Measurements from ENCODE around the gene KCNJ15. TPM values are rescaled to one million over a fixed set of nuclear protein-coding genes. Genes with fewer than 3 reads are reported as not detected.

KCNJ15 gene
- total and polyA plus RNA-seq, 2 donors (not counting 1 experiment from before 2014, with no cell fraction given) = not detected

DNA sequence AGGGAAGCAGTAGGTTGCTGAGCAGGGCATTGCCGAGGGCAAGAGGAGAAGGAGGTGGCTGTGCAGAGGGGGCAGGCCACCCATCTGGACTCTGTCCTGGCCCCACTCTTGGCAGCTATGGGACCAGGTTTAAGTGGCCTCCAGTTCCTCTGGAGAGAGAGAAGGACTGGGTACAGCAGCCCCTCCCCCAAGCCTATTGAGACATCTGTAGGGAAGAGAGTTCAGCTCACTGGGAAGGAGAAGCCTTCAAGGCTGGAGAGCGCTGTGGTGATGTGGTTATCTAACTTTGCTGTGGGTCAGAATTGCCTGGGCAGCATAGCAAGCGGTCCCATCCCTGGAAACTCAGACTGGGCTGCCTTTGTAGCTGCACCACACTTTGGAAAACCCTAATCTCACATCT is 93.9 kb downstream of the KCNJ15 start:
- ATAC-seq (ENCODE audit: low read depth) (no peak), DNase-seq (no peak)
- Mint-ChIP-seq H3K4me1 (no peaks in the 10 kb centered on the region), H3K27me3 (peaks cover 8% of the 10 kb centered on the region), H3K9me3 (ENCODE audit: insufficient read depth) (no peaks in the 10 kb centered on the region), H3K4me3 (no peak overlapping the region), H3K27ac (no peak overlapping the region)
- Histone ChIP-seq H3K9me3 (ENCODE audit: control extremely low read depth in 1 of 3, control insufficient read depth in 2 of 3, insufficient read depth in 1 of 3, low read length in 2 of 3) (no peaks in the 10 kb centered on the region), H3K27me3 (replicated peaks in 1 of 4; ENCODE audit: control extremely low read depth in 1 of 4, control insufficient read depth in 3 of 4, insufficient read depth in 4 of 4, low read length in 3 of 4) (no peaks in the 10 kb centered on the region), H3K27ac (ENCODE audit: low read length in 2 of 2) (no peak overlapping the region), H3K9ac (ENCODE audit: low read length) (no peak overlapping the region), H3K36me3 (replicated peaks in 1 of 2; ENCODE audit: control extremely low read depth in 1 of 2, control insufficient read depth in 1 of 2, extremely low read depth in 1 of 2, insufficient read depth in 2 of 2, low read length in 1 of 2) (no peaks in the 10 kb centered on the region), H3K4me3 (ENCODE audit: control extremely low read depth in 1 of 5, extremely low read depth in 1 of 5, insufficient read depth in 1 of 5, low read depth in 2 of 5, low read length in 4 of 5) (no peak overlapping the region), H2AFZ (ENCODE audit: insufficient read depth, low read depth, low read length, poor library complexity, severe bottlenecking) (no peak overlapping the region), H4K20me1 (ENCODE audit: control insufficient read depth, insufficient read depth, low read length, poor library complexity, severe bottlenecking) (no peaks in the 10 kb centered on the region), H3K79me2 (ENCODE audit: control insufficient read depth, insufficient read depth, low read length) (no peaks in the 10 kb centered on the region), H3K4me1 (ENCODE audit: control insufficient read depth in 2 of 2, insufficient read depth in 2 of 2, low read length in 2 of 2) (no peaks in the 10 kb centered on the region), H3K4me2 (replicated peaks; ENCODE audit: low read depth, low read length, poor library complexity, severe bottlenecking) (no peak overlapping the region)
- TF ChIP-seq, protein P1, sequence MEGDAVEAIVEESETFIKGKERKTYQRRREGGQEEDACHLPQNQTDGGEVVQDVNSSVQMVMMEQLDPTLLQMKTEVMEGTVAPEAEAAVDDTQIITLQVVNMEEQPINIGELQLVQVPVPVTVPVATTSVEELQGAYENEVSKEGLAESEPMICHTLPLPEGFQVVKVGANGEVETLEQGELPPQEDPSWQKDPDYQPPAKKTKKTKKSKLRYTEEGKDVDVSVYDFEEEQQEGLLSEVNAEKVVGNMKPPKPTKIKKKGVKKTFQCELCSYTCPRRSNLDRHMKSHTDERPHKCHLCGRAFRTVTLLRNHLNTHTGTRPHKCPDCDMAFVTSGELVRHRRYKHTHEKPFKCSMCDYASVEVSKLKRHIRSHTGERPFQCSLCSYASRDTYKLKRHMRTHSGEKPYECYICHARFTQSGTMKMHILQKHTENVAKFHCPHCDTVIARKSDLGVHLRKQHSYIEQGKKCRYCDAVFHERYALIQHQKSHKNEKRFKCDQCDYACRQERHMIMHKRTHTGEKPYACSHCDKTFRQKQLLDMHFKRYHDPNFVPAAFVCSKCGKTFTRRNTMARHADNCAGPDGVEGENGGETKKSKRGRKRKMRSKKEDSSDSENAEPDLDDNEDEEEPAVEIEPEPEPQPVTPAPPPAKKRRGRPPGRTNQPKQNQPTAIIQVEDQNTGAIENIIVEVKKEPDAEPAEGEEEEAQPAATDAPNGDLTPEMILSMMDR (IDR thresholded peaks at IDR 0.05) = no peak
- TF ChIP-seq EZH2 (IDR thresholded peaks at IDR 0.05; ENCODE audit: borderline replicate concordance, insufficient read depth, low read depth, low read length, poor library complexity, severe bottlenecking) = no peak
- CTCF ChIA-PET = no interaction called here
- POLR2A ChIA-PET = no interaction called here
- WGBS (ENCODE audit: insufficient coverage) = 94% methylated on average over 3 of the region's 3 CpGs
- intact Hi-C loops (cut with micrococcal nuclease) = loop anchor here (10.0 kb wide), 1 partner anchor 1846 kb away; no protein-coding TSS in a partner anchor

GRCh38 chr21:38351176-38351959 is 94.6 kb downstream of the KCNJ15 start:
- DNase-seq (no peak), ATAC-seq (ENCODE audit: low read depth) (no peak)
- H3K27me3 ChIP-seq (replicated peaks in 1 of 4; ENCODE audit: control extremely low read depth in 1 of 4, control insufficient read depth in 3 of 4, insufficient read depth in 4 of 4, low read length in 3 of 4) = no peaks in the 10 kb centered on the region
- H3K36me3 ChIP-seq (replicated peaks in 1 of 2; ENCODE audit: control extremely low read depth in 1 of 2, control insufficient read depth in 1 of 2, extremely low read depth in 1 of 2, insufficient read depth in 2 of 2, low read length in 1 of 2) = no peaks in the 10 kb centered on the region
- no peaks in the 10 kb centered on the region for H3K9me3 ChIP-seq (ENCODE audit: control extremely low read depth in 1 of 3, control insufficient read depth in 2 of 3, insufficient read depth in 1 of 3, low read length in 2 of 3)
- Mint-ChIP-seq H3K27ac (no peak overlapping the region), H3K27me3 (peaks cover 8% of the 10 kb centered on the region), H3K4me3 (no peak overlapping the region), H3K4me1 (no peaks in the 10 kb centered on the region), H3K9me3 (ENCODE audit: insufficient read depth) (no peaks in the 10 kb centered on the region)
- CTCF ChIA-PET = no interaction called here
- POLR2A ChIA-PET = no interaction called here
- no peak overlapping the region for H2AFZ ChIP-seq (ENCODE audit: insufficient read depth, low read depth, low read length, poor library complexity, severe bottlenecking)
- no peak overlapping the region for H3K4me2 ChIP-seq (replicated peaks; ENCODE audit: low read depth, low read length, poor library complexity, severe bottlenecking)
- intact Hi-C loops (cut with micrococcal nuclease) = loop anchor here (10.0 kb wide), 1 partner anchor 1847 kb away; no protein-coding TSS in a partner anchor
- WGBS (ENCODE audit: insufficient coverage) = 90% methylated on average over 13 of the region's 16 CpGs
- H3K27ac ChIP-seq (ENCODE audit: low read length in 2 of 2) = no peak overlapping the region
- H3K9ac ChIP-seq (ENCODE audit: low read length) = no peak overlapping the region
- H4K20me1 ChIP-seq (ENCODE audit: control insufficient read depth, insufficient read depth, low read length, poor library complexity, severe bottlenecking) = no peaks in the 10 kb centered on the region
- no peaks in the 10 kb centered on the region for H3K4me1 ChIP-seq (ENCODE audit: control insufficient read depth in 2 of 2, insufficient read depth in 2 of 2, low read length in 2 of 2)
- H3K79me2 ChIP-seq (ENCODE audit: control insufficient read depth, insufficient read depth, low read length) = no peaks in the 10 kb centered on the region
- TF ChIP-seq, protein P1 (IDR thresholded peaks at IDR 0.05) = no peak
- no peak for TF ChIP-seq EZH2 (IDR thresholded peaks at IDR 0.05; ENCODE audit: borderline replicate concordance, insufficient read depth, low read depth, low read length, poor library complexity, severe bottlenecking)
- H3K4me3 ChIP-seq (ENCODE audit: control extremely low read depth in 1 of 5, extremely low read depth in 1 of 5, insufficient read depth in 1 of 5, low read depth in 2 of 5, low read length in 4 of 5) = no peak overlapping the region

Measured in B cell (primary cell).